ENCODE results near the gene SLC6A18. TPM values are rescaled to one million over a fixed set of nuclear protein-coding genes. Genes with fewer than 3 reads are reported as not detected.
A peak's percentile ranks its signal among the peaks of the same experiment; 100 is the strongest.

The SLC6A18 gene
- total RNA-seq, 1 donor from 2014 or later: not detected

DNA sequence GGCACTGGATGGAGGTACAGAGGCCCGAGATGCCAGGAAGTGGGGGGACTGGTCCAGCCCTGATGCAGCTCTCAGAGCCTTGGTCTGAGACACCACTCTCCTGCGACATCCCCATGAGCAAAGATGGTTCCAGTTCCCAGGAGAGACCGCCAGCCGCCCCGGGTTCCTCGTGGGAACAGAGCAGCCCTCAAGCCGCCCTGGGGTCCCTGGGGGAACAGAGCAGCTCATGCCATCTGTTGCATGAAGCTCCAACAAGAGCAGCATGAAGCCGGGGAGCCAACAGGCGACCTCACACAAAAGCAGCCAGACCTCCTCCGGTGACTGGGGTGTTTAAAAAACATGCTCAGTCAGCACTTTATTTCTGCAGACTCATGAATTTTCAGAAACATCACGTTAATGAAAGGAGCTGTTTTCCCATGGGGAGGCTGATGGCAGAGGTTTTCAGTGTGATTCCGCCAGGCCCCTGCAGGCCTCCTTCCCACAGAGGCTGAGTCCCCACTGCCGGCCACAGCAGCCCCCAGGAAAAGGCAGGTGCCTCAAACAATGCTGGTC lies 6.2 kb downstream of the SLC6A18 start:
- no peak for DNase-seq

DNA sequence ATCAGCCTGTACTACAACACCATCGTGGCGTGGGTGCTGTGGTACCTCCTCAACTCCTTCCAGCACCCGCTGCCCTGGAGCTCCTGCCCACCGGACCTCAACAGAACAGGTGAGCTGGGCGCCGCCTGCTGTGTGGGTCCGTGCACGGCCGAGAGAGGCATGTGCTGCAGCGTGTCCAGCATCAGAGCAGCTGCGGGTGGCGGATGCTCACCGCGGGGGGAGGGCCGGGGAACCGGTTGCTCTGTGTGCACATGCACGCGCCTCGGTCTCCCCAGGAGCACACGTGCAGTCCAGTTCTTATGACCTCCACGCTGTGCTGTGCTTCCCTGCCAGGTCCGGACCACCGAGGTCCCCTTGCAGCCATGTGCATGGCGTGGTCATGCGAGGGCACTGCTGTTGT lies 7.6 kb downstream of the SLC6A18 start:
- no peak for DNase-seq

DNA sequence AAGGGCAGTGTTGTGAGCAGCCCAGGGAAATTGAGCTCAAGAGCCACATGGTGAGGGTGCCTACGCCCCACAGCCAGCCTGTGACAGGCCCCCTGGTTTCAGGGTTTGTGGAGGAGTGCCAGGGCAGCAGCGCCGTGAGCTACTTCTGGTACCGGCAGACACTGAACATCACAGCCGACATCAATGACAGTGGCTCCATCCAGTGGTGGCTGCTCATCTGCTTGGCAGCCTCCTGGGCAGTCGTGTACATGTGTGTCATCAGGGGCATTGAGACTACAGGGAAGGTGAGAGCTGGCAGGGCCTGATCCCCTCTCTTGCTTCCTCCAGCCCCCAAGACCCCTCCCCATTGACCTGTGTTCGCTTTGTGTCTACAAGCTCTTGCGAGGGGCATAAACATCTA lies 10.2 kb downstream of the SLC6A18 start:
- no peak for DNase-seq

GRCh38 chr5:1235838-1236237 lies 10.7 kb downstream of the SLC6A18 start:
- no peak for DNase-seq

DNA sequence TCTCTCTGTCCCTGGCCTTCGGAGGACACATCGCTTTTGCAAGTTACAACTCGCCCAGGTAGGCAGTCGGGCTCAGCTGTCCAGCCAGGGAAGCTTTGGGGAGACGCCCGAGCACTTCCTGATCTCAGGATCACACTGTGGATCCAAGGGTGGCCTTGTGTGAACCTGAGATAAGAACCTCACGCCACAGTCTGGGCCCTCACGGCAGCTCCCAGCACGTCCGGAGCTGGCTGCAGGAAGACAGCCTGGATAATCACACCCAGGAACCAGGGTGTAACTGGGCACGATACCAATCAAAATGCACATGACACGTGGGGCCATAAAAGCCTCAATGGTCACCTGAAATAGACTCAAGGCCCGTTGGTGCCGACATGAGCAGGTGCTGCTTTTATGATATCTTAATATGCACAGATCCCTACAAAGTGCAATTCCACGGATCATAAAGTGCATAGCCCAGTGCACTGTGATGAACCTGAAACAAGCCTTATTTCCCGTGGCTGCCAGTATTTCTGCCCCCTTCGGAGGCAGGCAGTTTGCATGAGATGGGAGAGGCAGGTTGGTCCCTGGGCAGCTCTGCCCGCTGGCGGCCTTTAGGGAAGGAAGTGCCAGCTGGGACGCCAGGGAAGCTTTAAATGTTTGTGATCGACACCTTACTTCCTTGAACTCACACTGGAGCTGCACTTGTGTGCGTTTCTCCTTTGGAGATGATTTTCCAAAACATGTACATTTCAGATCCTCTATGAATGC lies 14.5 kb downstream of the SLC6A18 start:
- DNase-seq: no peak

- DNase-seq: no peak
Measured at GRCh38 chr5:1240496-1241260, 15.5 kb downstream of the SLC6A18 start.

DNA sequence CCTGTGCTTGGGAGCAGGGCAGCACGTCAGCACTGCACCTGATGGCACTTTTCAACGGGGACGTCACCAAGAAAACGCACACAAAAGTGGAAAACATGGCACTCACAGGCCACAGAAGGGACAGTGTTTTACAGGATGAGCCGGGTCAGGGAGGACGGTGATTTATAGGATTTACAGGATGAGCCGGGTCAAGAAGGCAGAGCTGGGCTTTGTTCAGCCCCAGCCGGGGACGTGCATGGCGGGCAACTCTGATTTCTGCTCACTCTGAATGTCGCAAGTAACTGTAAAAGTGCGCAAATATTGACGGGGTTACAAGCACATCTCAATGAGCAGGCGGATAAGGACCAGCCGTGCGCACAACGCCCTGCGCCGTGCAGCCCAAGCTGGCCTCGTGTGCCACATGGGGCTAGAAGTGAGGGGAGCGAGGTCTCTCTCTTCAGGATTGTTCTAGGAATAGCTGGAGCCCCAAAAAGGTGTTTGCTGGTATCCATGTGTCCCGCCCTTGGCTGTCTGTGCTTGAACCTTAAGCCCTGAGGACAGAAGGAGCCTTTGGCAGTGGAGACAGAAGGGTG lies 16.4 kb downstream of the SLC6A18 start:
- no peak for DNase-seq

GRCh38 chr5:1242733-1243486 lies 17.7 kb downstream of the SLC6A18 start:
- no peak for DNase-seq

DNA sequence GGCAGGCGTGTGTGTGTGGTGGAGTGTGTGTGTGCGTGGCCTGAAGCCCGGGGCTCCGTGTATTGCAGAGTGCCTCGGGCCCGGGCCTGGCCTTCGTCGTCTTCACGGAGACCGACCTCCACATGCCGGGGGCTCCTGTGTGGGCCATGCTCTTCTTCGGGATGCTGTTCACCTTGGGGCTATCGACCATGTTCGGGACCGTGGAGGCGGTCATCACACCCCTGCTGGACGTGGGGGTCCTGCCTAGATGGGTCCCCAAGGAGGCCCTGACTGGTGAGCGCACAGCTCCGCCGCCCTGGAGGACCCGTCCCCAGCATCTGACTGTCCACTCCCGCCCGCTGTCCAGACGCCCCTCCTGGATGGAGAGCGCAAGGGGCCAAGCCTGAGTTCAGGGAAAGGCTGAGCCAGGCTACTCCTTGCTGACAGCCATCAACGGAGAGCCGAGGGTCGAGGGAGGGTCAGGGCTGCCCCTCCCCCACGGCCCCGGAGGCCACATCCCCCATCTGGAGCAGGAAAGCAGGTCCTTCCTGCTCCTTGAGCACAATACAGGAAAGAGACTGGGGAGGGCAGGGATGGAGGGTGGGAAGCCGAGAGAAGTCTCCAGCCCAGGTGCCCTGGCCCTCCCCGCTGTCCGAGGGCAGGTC lies 18.4 kb downstream of the SLC6A18 start:
- no peak for DNase-seq

- no peak for DNase-seq
Measured at GRCh38 chr5:1244255-1244654, 19.1 kb downstream of the SLC6A18 start.

GRCh38 chr5:1244976-1245375 lies 19.8 kb downstream of the SLC6A18 start:
- no peak for DNase-seq

DNA sequence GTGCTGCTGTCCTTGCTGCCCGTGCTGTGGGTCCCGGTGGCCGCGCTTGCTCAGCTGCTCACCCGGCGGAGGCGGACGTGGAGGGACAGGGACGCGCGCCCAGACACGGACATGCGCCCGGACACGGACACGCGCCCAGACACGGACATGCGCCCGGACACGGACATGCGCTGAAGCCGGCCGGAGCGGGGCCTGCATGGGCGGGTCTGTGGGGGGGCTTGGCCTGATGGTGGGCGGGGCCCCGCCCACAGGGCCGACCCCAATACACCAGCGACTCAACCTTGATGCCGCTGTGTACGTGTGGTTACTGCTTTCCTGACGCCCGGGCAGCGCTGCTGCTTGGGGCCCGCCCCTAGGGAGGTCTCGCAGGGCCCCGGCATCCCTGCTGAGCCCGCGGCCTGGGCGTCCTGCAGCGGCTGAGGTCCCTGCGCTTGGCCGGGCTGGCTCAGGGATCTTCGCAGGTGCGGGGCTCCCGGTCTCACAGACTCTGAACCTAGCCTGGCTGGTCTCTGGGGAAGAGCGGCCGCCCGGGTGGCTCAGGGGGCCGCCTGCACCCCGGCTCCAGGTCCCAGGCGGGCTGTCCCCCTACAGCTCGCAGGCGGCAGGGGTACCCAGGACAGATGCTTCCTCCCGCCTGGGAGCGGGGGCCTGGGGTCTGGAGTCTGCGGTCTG lies 20.9 kb downstream of the SLC6A18 start:
- DNase-seq: peak; percentile 18

GRCh38 chr5:1246711-1247431 lies 21.7 kb downstream of the SLC6A18 start:
- DNase-seq: no peak

DNA sequence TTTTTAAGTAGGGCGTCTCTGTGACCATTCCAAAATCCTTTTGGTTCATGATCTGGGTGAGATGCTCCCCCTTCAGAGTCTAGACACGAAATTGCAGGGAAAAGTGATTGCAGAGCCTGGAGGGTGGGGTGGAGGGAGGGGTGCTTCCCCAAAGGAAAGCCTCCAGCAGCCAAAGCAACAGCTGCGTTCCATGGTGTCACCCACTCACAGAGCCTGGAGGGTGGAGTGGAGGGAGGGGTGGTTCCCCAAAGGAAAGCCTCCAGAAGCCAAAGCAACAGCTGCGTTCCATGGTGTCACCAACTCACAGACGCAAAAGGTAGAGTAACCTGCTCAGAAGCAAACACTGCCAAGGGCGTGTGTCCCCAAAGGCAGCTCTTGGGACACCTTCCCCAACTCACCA lies 22.6 kb downstream of the SLC6A18 start:
- DNase-seq: no peak

- no peak for DNase-seq
Measured at GRCh38 chr5:1249366-1250280, 24.4 kb downstream of the SLC6A18 start.

- DNase-seq: no peak
Measured at GRCh38 chr5:1251678-1252580, 26.7 kb downstream of the SLC6A18 start.

DNA sequence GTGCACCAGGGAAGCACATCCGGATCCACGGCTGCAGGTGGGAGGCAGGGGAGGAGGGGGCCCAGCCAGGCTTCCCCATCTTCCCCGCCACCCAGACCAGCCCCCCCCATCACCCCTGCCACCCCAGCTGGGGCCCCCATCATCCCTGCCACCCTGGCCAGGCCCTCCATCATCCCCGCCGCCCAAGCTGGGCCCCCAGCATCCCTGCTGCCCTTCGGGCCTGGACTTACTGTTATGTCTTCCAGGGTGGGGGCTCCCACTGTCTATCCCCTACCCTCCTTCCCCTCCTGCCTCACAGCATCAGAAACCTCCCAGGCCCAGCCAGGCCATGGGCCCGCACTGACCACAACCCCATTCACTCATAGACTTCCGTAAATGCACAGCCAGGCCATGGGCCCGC lies 27.5 kb downstream of the SLC6A18 start:
- DNase-seq: no peak

DNA sequence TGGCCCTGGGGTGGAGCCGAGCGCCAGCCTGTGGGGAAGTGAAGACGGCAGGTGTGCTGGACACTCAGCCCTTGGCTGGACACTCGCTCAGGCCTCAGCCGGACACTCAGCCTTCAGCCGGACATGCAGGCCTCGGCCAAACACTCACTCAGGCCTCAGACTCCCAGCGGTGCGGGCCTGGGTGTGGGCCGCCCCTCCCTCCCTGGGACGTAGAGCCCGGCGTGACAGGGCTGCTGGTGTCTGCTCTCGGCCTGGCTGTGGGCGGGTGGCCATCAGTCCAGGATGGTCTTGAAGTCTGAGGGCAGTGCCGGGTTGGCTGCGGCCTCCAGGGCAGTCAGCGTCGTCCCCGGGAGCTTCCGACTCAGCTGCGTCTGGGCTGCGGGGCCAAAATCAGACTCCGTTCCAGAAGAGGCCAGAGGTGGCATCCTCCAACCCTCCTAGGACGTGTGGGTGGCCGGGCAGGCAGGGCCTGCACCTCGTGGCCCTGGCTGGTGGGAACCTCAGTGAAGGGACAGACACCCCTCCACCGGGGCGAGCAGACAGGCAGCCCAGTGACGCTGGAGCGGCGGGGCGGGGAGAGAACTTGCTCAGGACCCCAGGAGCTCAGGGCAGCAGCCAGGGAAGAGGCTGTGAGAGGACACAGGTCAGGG lies 28.4 kb downstream of the SLC6A18 start:
- no peak for DNase-seq
